NCI-H82 (cell line): ENCODE data around the gene CNOT2.
A peak's percentile ranks its signal among the peaks of the same experiment; 100 is the strongest.
"Not testable (repeated sequence)": the region's sequence is repeated elsewhere in the genome, so short reads cannot be mapped to it uniquely, and the experiment has no call there.

Source experiments
- DNase-seq: peaks from one replicate; lab custom pipeline; 2025; lab: John Stamatoyannopoulos, UW

CNOT2 gene

DNA sequence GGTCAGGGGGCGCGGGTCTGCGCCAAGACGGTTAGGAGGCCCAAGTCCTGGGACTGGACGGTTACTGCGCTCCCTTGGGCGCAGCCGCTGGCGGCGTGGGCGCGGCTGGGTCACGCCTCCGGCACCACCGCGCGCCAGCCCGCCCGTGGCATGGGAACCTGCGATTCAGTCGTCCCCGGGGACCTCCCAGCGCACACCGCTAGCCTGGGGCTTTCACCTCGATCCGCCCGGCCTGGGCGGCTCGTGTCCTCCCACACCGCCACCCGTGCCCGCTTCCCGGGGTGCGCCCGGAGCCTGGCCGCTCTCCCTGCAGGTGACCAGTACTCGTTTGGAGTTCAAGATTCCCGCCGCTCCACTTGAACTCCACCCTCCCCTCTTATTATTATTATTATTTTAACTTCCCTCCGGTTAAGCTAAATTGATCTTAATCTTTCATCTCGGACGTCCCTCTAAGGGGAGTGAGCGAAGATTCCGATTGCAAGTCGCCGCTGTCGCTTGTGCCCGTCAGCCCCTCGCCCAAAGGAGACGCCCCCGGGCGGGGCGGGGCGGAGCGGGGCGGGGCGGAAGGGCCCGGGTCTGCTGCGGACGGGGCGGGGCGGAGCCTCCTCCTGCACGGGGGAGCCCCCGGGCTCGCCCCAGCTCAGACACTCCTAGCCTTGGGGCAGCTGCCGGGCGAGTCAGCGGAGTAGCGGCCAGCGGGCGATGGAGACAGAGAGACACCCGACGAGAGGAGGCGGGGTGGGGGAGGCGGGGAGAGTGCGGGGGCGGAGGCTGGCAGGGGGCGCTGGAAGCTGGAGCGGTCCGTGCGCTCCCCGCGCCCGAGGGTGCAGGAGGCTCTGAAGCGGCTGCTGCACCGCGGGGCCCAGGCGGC is 122.7 kb downstream of the CNOT2 start, which contains the start of gene KCNMB4:
TSS of gene KCNMB4 (plus strand) at position 643 of the 871 bp plus-strand sequence. CDS start 445 bp downstream, outside the sequence.
- peak; percentile 80 for DNase-seq

DNA sequence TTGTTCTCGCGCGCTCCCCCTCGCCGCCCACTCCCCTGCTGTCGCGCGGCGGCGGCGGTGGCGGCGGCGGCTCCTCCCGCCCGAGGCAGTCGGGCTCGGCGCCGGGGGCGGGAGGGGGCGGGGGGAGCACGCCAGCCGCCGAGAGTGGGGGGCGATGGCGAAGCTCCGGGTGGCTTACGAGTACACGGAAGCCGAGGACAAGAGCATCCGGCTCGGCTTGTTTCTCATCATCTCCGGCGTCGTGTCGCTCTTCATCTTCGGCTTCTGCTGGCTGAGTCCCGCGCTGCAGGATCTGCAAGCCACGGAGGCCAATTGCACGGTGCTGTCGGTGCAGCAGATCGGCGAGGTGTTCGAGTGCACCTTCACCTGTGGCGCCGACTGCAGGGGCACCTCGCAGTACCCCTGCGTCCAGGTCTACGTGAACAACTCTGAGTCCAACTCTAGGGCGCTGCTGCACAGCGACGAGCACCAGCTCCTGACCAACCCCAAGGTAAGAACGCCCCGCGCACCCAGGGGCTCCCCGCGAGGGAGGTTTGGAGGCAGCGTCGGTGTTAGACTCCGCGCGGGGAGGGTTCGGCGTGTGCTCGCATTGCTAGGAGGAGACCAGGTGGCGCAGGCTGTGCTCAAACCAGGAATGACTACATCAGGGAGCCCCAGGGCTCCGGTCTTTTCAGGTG is 123.5 kb downstream of the CNOT2 start:
- DNase-seq = peak; percentile 58

DNA sequence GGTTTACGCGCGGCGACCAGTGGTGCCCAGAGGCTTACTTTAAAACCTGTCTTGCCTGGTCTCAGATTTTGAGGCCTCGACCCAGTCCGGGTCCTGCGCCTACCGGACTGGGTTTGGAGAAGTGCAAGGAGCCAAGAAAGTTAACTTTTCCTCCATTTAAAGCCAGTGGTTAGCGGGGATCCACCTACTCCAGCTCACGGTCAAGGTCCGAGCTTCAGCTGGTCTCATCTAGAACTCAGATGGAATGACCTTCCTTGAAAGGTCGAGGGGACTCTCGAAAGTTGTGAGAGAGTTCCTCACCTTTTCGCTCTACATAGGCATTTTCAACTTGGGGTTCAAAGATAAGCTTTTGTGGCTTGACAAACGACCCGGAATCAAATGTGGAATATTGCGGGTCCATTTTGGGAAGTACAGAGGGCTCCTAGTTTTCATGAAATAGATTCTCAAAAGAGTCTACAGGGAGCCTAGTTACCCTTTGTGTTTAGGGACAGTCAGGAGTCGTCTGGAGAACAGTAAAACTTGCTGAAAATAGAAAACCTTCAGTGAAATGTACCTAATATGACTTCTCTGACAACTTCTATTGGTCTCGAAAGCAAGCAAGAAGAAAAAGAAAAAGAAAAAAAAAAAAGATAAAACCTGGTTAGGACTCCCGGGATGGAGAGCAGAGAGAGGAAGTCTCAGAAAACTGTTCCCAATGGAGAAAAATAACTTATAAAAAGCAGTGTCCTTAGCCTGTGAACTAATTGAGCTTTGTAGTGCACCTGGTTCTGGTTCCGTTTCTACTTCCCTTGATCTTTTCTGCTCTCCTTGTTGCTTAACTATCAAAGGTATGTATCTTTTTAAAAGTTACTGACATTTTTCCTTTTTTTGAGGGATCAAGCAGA is 124.3 kb downstream of the CNOT2 start:
- no peak for DNase-seq

DNA sequence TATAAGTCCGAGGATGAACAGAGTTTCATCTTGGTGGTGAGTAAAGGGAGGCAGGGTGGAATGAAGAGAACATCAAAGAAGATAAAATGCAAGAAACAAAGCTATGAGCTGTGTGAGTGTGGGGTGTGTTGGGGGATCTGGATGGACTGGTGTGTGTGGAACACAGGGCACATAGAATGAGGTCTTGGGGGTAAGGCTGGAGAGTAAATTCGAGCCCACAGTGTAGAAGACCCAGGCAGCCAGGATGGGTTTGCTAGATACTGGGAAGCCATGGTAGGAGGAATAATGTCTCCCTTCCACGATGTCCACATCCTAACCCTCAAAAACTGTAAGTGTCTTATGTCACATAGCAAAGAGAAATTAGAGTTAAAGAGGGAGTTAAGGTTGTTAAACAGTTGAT is 129.6 kb downstream of the CNOT2 start:
- DNase-seq = no peak

DNA sequence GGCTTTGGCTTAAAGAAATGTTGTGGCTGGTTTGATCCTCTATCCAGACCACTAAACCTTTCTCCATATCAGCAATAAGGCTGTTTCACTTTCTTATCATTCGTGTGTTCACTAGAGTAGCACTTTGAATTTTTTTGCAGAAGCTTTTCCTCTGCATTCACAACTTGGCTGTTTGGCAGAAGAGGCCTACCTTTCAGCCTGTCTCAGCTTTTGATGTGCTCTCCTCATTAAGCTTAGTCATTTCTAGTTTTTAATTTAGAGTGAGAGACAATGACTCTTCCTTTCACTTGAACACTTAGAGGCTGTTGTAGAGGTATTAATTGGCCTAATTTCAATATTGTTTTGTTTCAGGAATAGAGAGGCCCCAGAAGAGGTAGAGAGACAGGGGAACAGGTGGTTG is 136.6 kb downstream of the CNOT2 start:
- no peak for DNase-seq

DNA sequence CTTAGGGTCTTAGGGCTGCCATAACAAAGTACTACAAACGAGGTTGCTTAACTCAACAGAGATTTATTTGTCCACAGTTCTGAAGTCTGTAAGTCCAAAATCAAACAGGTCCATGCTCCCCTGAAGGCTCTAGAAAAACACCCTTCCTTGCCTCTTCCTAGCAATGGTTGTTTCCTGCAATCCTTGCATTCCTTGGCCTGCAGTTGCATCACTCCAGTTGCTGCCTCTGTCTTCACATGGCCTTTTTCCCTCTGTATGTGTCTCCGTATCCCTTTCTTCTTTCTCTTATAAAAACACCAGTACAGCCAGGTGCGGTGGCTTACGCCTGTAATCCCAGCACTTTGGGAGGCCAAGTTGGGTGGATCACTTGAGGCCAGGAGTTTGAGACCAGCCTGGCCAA is 140.3 kb downstream of the CNOT2 start:
- DNase-seq = no peak

DNA sequence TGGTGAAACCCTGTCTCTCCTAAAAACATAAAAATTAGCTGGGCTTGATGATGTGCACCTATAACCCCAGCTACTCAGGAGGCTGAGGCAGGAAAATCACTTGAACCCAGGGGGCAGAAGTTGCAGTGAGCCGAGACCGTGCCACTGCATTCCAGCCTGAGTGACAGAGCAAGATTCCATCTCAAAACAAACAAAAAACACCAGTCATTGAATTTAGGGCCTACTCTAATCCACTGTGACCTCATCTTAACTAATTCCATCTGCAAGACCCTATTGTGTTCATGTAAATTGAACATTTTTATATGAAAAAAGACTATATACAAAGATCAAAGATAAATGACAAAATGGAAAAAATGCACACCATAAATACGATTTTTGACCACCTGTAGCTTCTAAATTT is 140.7 kb downstream of the CNOT2 start:
- DNase-seq = no peak

DNA sequence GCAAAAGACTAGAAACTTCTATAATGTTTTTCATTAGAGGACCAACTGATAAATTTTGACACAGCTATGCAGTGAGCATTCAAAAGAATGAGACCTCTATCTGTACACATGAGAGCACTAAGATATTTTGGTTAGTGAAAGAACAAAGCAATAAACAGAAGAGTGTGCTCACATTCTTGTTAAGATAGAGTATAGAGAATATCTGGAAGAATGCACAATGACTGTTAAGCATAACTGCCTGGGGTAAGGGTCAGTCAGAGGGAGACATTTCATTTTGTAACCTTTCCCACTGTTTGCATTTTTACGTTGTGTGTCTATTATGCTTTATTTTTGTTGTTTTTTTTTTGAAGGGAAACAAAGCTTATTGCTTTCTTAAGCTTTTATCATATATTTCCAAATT is 143.5 kb downstream of the CNOT2 start:
- DNase-seq = no peak

DNA sequence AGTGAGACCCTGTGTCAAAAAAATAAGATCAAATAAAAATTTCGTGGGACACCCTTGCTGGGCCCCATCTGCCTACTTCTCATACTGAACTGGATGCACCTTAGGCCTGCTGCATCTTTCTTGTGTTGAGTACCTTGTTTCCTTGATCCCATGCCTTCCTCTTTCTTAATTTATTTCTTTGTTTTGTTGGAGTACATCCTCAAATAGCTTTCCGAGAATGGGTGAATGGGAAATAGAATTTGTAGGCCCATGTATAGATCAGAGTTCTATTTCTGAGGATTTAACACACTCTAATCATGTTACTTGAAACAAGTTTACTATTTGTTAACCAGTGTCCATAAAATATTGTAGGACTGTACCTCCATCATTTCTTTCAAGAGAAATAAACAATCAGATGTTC is 146.4 kb downstream of the CNOT2 start:
- DNase-seq = no peak

DNA sequence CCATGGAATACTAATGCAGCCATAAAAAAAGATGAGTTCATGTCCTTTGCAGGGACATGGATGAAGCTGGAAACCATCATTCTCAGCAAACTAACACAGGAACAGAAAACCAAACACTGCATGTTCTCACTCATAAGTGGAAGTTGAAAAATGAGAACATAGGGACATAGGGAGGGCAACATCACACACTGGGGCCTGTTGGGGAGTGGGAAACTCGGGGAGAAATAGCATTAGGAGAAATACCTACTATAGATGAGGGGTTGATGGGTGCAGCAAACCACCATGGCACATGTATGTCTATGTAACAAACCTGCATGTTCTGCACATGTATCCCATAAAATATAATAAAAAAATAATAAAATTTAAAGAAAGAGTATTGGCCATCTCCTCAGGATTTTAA is 149.4 kb downstream of the CNOT2 start:
- DNase-seq = not testable (repeated sequence)

DNA sequence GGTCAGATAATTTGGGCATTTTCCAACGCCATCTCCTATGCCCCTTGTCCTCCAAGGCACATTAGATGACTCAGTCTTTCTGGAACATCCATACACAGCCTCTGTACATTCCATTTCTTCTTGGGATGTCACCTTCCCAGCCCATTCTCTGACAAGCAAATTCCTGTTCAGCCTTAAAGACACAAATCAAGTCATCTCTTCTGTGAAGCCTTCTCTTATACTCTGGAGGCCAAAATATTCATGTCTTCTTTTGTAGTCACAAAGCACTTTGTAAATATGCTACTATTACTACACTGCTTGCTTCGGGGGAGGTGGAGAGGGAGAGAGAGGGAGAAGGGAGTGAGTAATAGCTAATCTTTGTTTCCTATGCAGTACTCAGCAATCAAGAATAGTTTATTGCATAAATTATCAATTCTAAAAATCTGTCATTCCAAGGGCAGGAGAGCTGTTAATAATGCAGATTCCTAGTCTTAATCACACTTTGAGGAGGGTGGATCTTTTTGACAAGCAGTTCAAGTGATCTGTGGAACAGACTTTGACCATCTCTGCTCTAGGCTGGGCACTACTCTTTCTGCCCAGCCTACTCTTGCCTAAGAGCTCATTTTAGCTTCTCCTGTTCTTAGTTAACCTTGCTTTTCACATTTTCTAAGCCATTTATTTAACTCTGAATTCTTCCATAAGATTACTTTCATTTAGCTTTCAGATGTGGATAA is 150.7 kb downstream of the CNOT2 start:
- DNase-seq = no peak

DNA sequence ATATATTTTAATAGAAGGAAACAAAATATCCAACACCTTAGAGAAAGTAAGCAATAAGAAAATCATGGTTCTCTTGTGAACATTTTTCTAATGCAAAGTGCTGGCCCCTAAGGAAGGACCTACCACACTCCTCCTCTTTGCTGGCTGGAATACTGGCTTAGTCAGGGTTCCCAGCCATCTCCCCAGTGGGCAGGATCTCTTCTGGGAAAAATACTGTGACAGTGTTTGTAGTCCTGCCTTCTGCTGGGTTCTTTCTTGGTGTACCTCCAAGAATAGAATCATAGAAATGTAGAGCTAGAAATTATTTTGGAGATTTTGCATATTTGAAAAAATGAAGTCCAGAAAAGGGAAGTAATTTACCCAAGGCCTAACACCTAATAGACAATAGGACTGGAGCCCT is 154.8 kb downstream of the CNOT2 start:
- no peak for DNase-seq

DNA sequence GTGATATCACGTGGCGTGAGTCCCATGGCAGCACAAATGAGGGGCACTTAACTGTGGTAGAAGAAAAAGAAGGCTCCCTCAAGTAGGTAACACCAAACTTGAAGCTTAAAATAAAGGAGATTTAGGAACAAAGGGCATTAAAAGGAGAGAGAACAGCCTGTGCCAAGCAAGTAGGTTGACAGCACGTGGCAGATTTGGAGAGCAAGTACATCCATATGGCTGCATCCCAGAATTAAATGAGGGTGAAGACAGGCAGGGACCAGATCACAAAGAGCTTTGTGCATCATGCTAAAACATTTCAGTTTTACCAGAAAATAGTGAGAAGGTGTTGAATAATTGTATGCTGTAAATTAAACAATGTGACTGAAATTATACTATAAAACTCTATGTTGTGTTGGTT is 155.6 kb downstream of the CNOT2 start:
- no peak for DNase-seq

DNA sequence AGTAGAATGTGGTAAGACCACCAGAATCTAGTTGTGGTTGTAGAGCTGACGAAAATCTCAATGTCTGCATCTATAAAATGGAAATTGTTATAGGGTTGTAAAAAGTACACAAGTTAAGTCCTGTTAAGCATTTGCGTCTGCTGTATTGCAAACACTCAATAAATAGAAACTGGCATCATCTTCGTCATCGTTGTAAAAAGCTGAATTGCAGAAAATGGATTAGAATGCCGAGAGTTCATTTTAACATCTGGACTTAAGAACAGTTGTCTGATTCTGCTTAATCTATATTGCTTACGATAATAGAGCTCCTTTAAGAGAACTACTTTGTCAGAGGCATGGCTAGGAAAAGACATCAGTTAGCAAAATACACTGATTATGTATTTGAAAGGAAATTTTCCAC is 156.1 kb downstream of the CNOT2 start:
- DNase-seq = no peak

DNA sequence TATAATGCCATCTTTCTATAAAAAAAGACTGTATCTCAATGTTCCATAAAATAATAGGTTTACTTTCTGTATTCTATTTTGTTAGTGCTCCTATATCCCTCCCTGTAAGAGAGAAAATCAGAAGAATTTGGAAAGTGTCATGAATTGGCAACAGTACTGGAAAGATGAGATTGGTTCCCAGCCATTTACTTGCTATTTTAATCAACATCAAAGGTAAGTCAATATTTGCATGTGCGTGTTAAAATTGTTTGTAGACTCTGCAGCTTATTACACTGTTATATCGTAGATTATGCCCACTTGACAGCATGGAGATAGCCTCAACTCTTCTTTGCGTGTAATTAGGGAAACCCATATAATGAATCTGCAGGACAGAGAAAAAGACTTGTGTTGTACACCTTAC is 156.9 kb downstream of the CNOT2 start:
- no peak for DNase-seq

DNA sequence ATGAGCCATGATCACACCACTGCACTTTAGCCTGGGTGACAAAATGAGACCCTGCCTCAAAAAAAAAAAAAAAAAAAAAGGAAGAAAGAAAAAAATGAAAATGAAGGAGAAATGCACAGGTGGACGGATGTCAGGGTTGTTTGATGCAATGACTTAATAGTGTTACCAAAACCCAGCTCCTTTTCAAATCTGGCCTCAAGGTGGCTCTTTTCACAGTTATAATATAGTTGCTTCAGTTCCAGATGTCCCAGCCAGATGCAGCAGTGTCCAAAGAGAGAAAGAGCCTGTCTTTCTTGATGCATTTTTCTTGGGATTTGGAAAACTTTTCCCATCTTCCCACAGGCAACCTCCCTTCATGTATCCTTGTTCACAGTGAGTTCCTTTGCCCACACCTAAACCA is 159.4 kb downstream of the CNOT2 start:
- DNase-seq = no peak

DNA sequence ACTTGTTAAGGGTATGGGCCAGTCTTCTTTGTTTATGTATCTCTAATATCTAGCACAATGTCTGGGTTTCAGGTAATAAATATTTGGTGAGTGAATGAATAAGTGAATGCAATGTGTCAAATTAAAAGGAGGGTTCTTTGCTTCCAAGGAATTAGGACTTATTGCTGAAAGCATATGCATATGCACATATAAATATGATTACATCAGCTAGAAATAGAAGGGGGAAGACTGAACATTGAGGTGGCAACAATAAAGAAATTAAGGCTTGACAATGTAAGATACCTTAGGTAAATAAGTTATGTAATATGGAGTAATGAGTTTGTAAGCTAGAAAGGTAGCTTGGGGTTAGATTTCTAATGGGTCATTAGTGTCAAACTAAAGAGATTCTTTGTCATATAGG is 160.6 kb downstream of the CNOT2 start:
- no peak for DNase-seq
